ENCODE measurements around the gene MIER1. TPM values are rescaled to one million over a fixed set of nuclear protein-coding genes. Genes with fewer than 3 reads are reported as not detected.

The MIER1 gene
- total and polyA plus RNA-seq, 7 donors = 6.4 to 18.9 (median 13.1) TPM

- H3K9me3 ChIP-seq = no peaks in the 10 kb centered on the region
- ATAC-seq (no peak), DNase-seq (no peak)
- TF ChIP-seq CTCF (IDR thresholded peaks at IDR 0.05) = no peak
- 42 to 54% (median 43%) methylated on average over 3 of the region's 3 CpGs for WGBS, 3 donors
- peak overlapping the region; percentile 94 for H3K27ac ChIP-seq
- H3K36me3 ChIP-seq (ENCODE audit: insufficient read depth in 1 of 2, low read depth in 1 of 2) = no peaks in the 10 kb centered on the region
- peak overlapping the region; percentile 83 for H3K4me3 ChIP-seq
- H3K27me3 ChIP-seq (ENCODE audit: insufficient read depth in 3 of 3, low read length in 2 of 3) = no peaks in the 10 kb centered on the region
- intact Hi-C loops (cut with DNase I) = loop anchor here (10.0 kb wide), 1 partner anchor 164 kb away; no protein-coding TSS in a partner anchor
- peaks cover 52% of the 10 kb centered on the region for H3K4me1 ChIP-seq
Observed at GRCh38 chr1:66929146-66929688, 4.4 kb downstream of the MIER1 start.

DNA sequence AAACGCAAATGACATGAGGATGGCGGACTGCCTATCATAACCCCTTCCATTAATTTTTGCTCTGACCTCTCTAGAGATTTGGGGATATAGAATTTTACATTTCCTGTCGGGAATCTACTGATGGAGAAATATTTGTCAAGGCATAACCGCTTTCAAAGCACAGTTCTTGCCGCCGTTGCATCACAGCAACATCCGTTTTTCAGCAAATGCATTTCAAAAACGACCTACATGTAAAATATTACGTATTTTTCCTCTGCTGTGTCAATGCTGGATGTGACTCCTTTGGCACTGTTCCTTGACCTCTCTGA lies 4.9 kb downstream of the MIER1 start:
- TF ChIP-seq CTCF (IDR thresholded peaks at IDR 0.05) = no peak
- H3K36me3 ChIP-seq (ENCODE audit: insufficient read depth in 1 of 2, low read depth in 1 of 2) = no peaks in the 10 kb centered on the region
- peak overlapping the region; percentile 94 for H3K27ac ChIP-seq
- intact Hi-C loops (cut with DNase I) = loop anchor here (10.0 kb wide), 1 partner anchor 165 kb away; no protein-coding TSS in a partner anchor
- DNase-seq (no peak), ATAC-seq (no peak)
- WGBS, 3 donors = 9 to 16% (median 11%) methylated on average over 9 of the region's 9 CpGs
- H3K4me1 ChIP-seq = peaks cover 56% of the 10 kb centered on the region
- no peaks in the 10 kb centered on the region for H3K9me3 ChIP-seq
- no peaks in the 10 kb centered on the region for H3K27me3 ChIP-seq (ENCODE audit: insufficient read depth in 3 of 3, low read length in 2 of 3)
- peak overlapping the region; percentile 83 for H3K4me3 ChIP-seq

GRCh38 chr1:66929999-66930822 lies 5.4 kb downstream of the MIER1 start:
- 1% methylated on average over 62 to 83 of the region's 83 CpGs for WGBS, 3 donors
- intact Hi-C loops (cut with DNase I) = loop anchor here (5.0 to 10.0 kb wide), 3 partner anchors 122 to 165 kb away; partner anchors contain the start of gene SLC35D1 (in 2 of the 2)
- DNase-seq = peak; percentile 96 to 97

GRCh38 chr1:66930823-66931174 lies 6.0 kb downstream of the MIER1 start:
- 0 to 1% (median 1%) methylated on average over 6 of the region's 6 CpGs for WGBS, 3 donors
- H3K27ac ChIP-seq = peak overlapping the region; percentile 94
- H3K9me3 ChIP-seq = no peaks in the 10 kb centered on the region
- no peak for DNase-seq
- H3K4me3 ChIP-seq = peak overlapping the region; percentile 83
- no peak for TF ChIP-seq CTCF (IDR thresholded peaks at IDR 0.05)
- no peaks in the 10 kb centered on the region for H3K36me3 ChIP-seq (ENCODE audit: insufficient read depth in 1 of 2, low read depth in 1 of 2)
- peaks cover 64% of the 10 kb centered on the region for H3K4me1 ChIP-seq
- ATAC-seq = no peak
- no peaks in the 10 kb centered on the region for H3K27me3 ChIP-seq (ENCODE audit: insufficient read depth in 3 of 3, low read length in 2 of 3)
- intact Hi-C loops (cut with DNase I) = loop anchor here (5.0 to 10.0 kb wide), 2 partner anchors 122 to 124 kb away; partner anchors contain the start of gene SLC35D1 (in 2 of the 2)

More at GRCh38 chr1:66929999-66930822, 5.4 kb downstream of the MIER1 start:
- H3K27me3 ChIP-seq (ENCODE audit: insufficient read depth in 3 of 3, low read length in 2 of 3) = no peaks in the 10 kb centered on the region
- peak overlapping the region; percentile 94 for H3K27ac ChIP-seq
- TF ChIP-seq CTCF (IDR thresholded peaks at IDR 0.05) = peak; percentile 45
- H3K9me3 ChIP-seq = no peaks in the 10 kb centered on the region
- peak overlapping the region; percentile 83 for H3K4me3 ChIP-seq
- H3K36me3 ChIP-seq (ENCODE audit: insufficient read depth in 1 of 2, low read depth in 1 of 2) = no peaks in the 10 kb centered on the region
- ATAC-seq = peak; percentile 88 to 91 (median 89)
- peaks cover 61% of the 10 kb centered on the region for H3K4me1 ChIP-seq
